Activated CD4-positive, alpha-beta T cell treated with anti-CD3 and anti-CD28 coated beads for 1 hour (primary cell): Measurements from ENCODE around the gene KRT73.

Source experiments
- DNase-seq: peaks from one replicate; pipeline ENCODE4 v3.0.0-alpha.2; 2020

The KRT73 gene

DNA sequence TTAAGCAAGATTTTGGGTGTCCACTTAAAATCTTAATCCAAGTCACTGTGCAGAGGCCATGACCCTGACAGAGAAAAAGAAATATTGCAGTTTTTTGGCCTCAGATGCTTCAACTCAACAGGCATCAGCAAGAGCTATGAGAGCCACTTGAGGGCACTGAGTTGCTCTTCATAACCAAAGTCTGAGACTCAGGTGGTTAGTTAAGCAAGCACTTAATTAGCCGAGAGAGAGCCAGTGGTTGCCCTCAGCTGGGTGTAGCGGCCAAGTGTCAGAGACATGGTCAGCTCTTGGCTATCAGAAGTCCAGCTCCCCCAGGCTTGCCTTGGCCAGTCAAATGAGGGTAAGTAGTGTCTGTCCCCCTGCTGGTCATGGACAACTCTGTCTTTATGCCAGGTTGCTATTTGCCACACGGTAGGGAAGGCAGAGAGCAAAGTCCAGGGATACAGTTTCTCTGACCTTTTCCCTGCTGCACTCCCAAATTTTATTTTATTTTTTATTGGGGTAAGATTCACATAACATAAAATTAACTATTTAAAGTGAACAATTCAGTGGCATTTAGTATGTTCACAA lies 56.4 kb downstream of the KRT73 start:
- DNase-seq = no peak

DNA sequence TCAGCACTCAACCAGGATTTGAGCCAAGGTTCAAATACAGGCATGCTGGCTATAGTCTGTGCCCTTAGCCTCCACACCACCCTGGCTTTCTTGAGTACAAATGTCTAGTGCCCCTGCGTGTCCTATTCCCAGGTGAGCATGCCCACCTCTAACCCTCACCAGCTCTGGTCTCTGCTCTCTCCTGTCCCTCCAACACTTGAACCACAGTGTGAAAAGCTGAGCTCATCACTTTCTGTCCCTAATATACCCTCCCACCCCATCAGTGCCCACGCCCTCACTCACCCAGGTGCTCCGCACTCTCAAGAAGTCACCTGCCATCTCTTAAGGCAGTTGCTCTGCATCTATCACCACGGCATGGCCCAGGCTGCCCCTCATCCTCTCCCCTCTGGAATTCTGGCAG lies 58.4 kb downstream of the KRT73 start:
- DNase-seq = no peak

GRCh38 chr12:52558781-52559445 lies 59.4 kb downstream of the KRT73 start:
- no peak for DNase-seq
